Parathyroid adenoma (tissue), 2 donors: ENCODE measurements around the gene MTIF2.
"Not testable (repeated sequence)": the region's sequence is repeated elsewhere in the genome, so short reads cannot be mapped to it uniquely, and the experiment has no call there.

Source experiments
- H2AFZ ChIP-seq: fragments of 300-600 bp; sonication (generic); one replicate; pipeline ENCODE4 v1.7.0; 2017; ENCODE audit warnings: antibody characterized with exemption, mild to moderate bottlenecking
- H3K27ac ChIP-seq: fragments of 300-600 bp; sonication (generic); one replicate; pipeline ENCODE4 v1.7.0; 2017
- H3K27me3 ChIP-seq: fragments of 300-600 bp; sonication (generic); one replicate; pipeline ENCODE4 v1.7.0; 2017; ENCODE audit warnings: low read length; ENCODE audit not compliant: control insufficient read depth, insufficient read depth
- H3K36me3 ChIP-seq: fragments of 300-600 bp; sonication (generic); one replicate; pipeline ENCODE4 v1.7.0; 2017; ENCODE audit warnings: low read length; ENCODE audit not compliant: control insufficient read depth, insufficient read depth
- H3K4me1 ChIP-seq: fragments of 300-600 bp; sonication (generic); one replicate; pipeline ENCODE4 v1.7.0; 2017; ENCODE audit warnings: control low read depth
- H3K4me2 ChIP-seq: fragments of 300-600 bp; sonication (generic); one replicate; pipeline ENCODE4 v1.7.0; 2017; ENCODE audit warnings: low read length
- H3K4me3 ChIP-seq: fragments of 300-600 bp; sonication (generic); one replicate; pipeline ENCODE4 v1.7.0; 2017; ENCODE audit warnings: low read depth, low read length
- H3K79me2 ChIP-seq: fragments of 300-600 bp; sonication (generic); one replicate; pipeline ENCODE4 v1.7.0; 2017; ENCODE audit warnings: control low read depth
- H3K9ac ChIP-seq: fragments of 300-600 bp; sonication (generic); one replicate; pipeline ENCODE4 v1.7.0; 2017; ENCODE audit warnings: mild to moderate bottlenecking
- H3K9me3 ChIP-seq: fragments of 300-600 bp; sonication (generic); one replicate; pipeline ENCODE4 v1.7.0; 2017; ENCODE audit warnings: low read length; ENCODE audit not compliant: control insufficient read depth
- CTCF ChIP-seq: fragments of 300-600 bp; sonication (generic); IDR thresholded peaks from one replicate; pipeline ENCODE4 v1.7.0; 2017; ENCODE audit warnings: antibody characterized with exemption, mild to moderate bottlenecking
- donor health status: primary hyperparathyroidism.

MTIF2 gene

GRCh38 chr2:55229221-55229620 lies 39.8 kb downstream of the MTIF2 start:
- Histone ChIP-seq H3K36me3 (no peaks in the 10 kb centered on the region), H3K4me2 (no peak overlapping the region), H3K27me3 (no peaks in the 10 kb centered on the region), H3K4me1 (peaks cover 8% of the 10 kb centered on the region), H3K9ac (no peak overlapping the region), H2AFZ (no peak overlapping the region), H3K9me3 (no peaks in the 10 kb centered on the region), H3K4me3 (no peak overlapping the region), H3K27ac (no peak overlapping the region), H3K79me2 (peaks cover 11% of the 10 kb centered on the region)
- TF ChIP-seq CTCF = no peak

GRCh38 chr2:55228226-55228563 lies 40.8 kb downstream of the MTIF2 start:
- H2AFZ ChIP-seq = no peak overlapping the region
- H3K36me3 ChIP-seq = no peaks in the 10 kb centered on the region
- no peak overlapping the region for H3K27ac ChIP-seq
- no peak overlapping the region for H3K9ac ChIP-seq
- no peak for TF ChIP-seq CTCF
- peaks cover 11% of the 10 kb centered on the region for H3K79me2 ChIP-seq
- no peak overlapping the region for H3K4me3 ChIP-seq
- no peaks in the 10 kb centered on the region for H3K9me3 ChIP-seq
- no peaks in the 10 kb centered on the region for H3K27me3 ChIP-seq
- H3K4me1 ChIP-seq = peaks cover 2% of the 10 kb centered on the region
- no peak overlapping the region for H3K4me2 ChIP-seq

- not testable (repeated sequence) for H3K4me3 ChIP-seq, H3K4me1 ChIP-seq, H3K27me3 ChIP-seq, H2AFZ ChIP-seq, H3K27ac ChIP-seq, H3K9me3 ChIP-seq, H3K36me3 ChIP-seq, H3K79me2 ChIP-seq, H3K9ac ChIP-seq, H3K4me2 ChIP-seq
Measured at GRCh38 chr2:55227437-55228225, 41.4 kb downstream of the MTIF2 start.

- no peak overlapping the region for H3K27ac ChIP-seq
- H3K27me3 ChIP-seq = no peaks in the 10 kb centered on the region
- no peaks in the 10 kb centered on the region for H3K9me3 ChIP-seq
- H3K79me2 ChIP-seq = peaks cover under 1% of the 10 kb centered on the region
- no peak overlapping the region for H2AFZ ChIP-seq
- peaks cover 4% of the 10 kb centered on the region for H3K4me1 ChIP-seq
- no peak overlapping the region for H3K9ac ChIP-seq
- TF ChIP-seq CTCF = no peak
- no peak overlapping the region for H3K4me3 ChIP-seq
- H3K36me3 ChIP-seq = no peaks in the 10 kb centered on the region
- H3K4me2 ChIP-seq = no peak overlapping the region
Measured at GRCh38 chr2:55225481-55226020, 43.5 kb downstream of the MTIF2 start.

- no peak for TF ChIP-seq CTCF
Measured at GRCh38 chr2:55224761-55225261, 44.2 kb downstream of the MTIF2 start.

More at GRCh38 chr2:55224761-55225261, 44.2 kb downstream of the MTIF2 start:
- no peak overlapping the region for H3K4me3 ChIP-seq
- no peak overlapping the region for H3K27ac ChIP-seq
- H3K79me2 ChIP-seq = no peaks in the 10 kb centered on the region
- no peaks in the 10 kb centered on the region for H3K9me3 ChIP-seq
- H3K4me2 ChIP-seq = no peak overlapping the region
- no peak overlapping the region for H2AFZ ChIP-seq
- no peaks in the 10 kb centered on the region for H3K36me3 ChIP-seq
- no peak overlapping the region for H3K9ac ChIP-seq
- H3K4me1 ChIP-seq = peaks cover 4% of the 10 kb centered on the region
- no peaks in the 10 kb centered on the region for H3K27me3 ChIP-seq
